HG02885 (cell line): ENCODE results near the gene TNK1.
"Not testable (repeated sequence)": the region's sequence is repeated elsewhere in the genome, so short reads cannot be mapped to it uniquely, and the experiment has no call there.

ENCODE experiments used
- ATAC-seq: cut with Tn5 transposase; IDR thresholded peaks from one replicate; pipeline ENCODE4 v1.9.1; 2021; ENCODE audit warnings: mild to moderate bottlenecking; ENCODE audit not compliant: unreplicated experiment, poor library complexity

Gene TNK1

DNA sequence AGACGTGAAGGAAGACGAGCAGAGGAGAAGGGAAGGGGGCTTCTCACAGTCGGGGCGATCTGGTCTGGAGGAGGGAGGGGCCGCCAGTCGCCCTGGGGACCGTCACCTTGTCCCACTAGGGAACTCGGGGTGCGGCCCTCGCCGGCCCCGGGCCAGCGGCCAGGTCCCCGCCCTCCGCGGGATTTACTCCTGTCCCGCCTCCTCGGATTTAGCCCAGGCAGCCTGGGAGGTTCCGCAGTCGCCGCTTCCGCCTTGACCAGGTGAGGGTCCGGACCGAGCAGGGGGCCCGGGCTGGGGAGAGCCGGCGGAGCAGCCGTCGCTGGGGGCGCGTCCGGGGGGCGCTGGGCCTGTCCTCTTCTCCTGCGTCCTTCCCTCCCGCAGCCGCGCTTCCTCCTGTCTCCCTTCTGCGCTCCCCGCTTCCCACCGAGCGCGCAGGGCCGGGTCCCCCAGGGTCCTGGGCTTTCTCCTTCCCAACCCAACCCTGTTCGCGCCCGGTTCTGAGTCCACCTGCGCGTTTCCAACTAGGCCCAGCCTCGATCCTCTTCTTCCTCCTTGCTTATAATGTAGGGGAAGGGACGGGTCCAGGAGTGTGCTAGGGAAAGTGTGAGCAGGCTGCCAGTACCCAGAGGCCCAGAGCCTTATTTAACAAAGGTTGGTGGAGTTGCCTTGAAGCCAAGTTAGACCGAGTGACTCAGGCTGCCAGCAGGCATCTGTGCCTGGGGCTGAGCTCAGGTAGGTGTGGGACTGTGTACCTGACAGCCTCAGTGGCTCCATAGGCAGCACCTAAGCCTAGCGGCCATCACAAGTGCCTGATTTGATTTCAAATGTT lies at the start of gene TNK1:
TNK1 (plus strand) TSS at position 235 of the 829 bp plus-strand sequence. CDS start 1,838 bp downstream, outside the sequence.
- no peak for ATAC-seq

DNA sequence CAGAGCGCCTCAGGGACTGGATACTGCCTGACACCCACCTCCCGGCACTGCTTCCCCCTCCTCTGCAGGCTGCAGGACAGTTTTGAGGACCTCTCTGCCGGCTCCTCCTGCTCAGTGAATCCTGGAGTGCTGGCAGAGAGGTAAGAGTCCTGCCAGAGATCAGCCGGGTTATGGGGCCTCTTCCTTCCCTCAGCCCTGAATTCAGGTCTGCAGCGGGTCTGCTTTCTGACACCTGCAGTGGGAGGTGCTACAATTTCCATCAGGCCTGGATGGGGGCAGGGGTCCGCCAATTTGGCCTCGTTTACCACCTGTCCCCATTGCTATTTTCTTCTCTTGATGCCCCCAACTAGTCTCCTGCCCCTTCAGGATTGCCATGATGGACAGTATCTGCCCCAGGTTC lies 48.8 kb upstream of the TNK1 start:
- ATAC-seq, result no peak

DNA sequence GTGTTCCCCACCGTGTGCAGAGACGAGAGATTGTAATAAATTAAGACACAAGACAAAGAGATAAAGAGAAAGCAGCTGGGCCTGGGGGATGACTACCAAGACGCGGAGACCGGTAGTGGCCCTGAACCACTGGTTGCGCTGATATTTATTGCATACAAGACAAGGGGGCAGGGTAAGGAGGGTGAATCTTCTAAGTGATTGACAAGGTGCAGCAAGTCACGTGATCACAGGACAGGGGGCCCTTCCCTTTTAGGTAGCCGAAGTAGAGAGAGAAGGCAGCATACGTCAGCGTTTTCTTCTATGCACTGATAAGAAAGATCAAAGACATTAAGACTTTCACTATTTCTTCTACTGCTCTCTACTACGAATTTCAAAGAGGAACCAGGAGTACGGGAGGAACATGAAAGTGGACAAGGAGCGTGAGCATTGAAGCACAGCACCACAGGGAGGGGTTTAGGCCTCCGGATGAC lies 48.3 kb upstream of the TNK1 start:
- not testable (repeated sequence) for ATAC-seq

DNA sequence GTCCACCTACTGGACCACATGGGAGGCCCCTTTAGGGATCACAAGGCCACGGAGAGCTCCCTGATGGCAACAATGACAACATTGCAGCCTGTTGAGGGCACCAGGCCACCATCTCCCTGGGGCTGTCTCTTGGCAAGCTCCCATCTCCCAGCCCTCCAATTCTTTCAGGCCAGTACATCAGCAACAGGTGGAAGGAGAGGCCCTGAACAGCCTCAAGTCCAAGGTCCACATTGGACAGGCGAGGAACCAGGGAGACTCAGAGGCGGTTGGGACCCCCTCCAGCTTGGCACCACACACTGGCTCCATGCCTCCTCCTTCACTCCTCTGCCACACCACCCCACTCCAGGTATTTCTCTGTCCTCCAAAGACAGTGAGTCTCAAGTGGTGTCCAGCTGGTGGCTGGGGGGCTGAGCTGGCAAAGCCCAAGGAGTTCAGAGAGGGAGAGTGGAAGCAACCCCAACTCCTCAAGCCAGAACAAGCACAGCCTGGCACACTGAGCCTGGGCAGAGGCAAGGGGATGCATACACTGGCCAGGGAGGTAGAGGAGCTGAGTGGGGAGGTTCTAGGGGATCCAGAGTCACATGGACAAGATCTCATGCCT lies 45.9 kb upstream of the TNK1 start:
- no peak for ATAC-seq

DNA sequence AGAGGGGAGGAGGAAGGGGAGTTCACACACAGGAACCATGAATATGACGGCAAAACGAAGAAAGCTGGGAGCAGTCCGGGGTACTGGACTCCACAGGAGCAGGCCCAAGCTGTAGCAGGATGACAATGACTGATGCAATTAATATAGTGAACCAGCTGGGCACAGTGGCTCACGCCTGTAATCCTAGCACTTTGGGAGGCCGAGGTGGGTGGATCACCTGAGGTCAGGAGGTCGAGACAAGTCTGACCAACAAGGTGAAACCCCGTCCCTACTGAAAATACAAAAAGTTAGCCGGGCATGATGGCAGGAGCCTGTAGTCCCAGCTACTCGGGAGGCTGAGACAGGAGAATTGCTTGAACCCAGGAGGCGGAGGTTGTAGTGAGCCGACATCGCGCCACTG lies 45.1 kb upstream of the TNK1 start:
- ATAC-seq, result not testable (repeated sequence)

DNA sequence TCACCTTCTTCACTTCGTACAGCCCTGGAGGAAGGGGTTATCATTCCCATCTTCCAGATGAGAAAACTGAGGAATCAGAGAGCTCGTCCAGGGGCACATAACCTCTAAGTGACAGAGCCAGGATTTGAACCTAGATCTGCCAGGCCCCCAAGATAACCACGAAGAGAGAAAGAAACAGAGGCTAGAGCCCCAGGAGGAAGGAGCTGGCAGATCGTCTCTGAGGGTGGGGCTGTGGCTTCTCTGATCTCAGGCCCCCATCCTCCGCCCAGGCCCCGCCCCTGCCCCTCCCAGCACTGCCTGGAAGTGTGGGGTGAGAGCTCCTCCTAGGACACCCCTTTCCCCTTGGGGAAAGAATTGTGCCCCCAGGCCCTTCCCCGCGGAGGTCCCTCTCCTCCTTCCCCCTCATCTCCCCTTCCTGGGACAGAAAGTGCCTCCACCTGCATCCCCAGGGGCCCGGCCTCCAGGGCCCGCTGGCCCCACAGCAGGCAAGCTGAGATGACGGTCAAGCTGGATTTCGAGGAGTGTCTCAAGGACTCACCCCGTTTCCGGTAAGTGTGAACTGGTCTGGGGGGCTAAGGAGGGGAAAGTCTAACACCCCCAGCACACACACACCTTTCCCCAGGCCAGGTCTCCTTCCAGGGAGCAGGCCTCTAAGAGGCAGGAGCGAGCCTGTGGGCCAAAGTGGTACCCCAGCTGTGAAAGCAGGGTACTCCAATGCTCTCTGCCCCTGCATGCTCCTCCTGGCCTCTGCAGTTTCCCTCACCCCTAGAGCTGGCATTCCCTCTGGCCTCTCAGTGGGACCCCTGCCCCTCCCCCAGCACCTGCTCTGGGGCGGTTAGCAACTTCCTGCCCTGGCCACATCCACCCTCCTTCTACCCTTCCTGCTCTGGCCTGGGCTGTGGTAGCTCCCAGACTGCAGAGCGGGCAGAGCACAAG lies 44.4 kb upstream of the TNK1 start, which contains the start of gene ACAP1:
ACAP1 (plus strand) TSS at position 290 of the 936 bp plus-strand sequence; CDS start at position 496, 206 bp downstream.
- peak; percentile 75 for ATAC-seq

DNA sequence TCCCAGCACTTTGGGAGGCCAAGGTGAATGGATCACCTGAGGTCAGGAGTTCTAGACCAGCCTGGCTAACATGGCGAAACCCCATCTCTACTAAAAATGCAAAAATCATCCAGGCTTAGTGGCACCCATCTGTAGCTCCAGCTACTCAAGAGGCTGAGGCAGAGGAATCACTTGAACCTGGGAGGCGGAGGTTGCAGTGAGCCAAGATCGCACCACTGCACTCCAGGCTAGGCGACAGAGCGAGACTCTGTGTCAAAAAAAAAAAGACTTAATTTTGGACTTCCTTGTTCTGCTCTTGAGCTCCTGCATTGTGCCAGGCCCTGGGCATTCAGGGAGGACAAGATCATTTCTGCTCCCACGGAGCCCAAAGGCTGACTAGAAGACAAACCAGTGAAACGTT lies 43.3 kb upstream of the TNK1 start:
- not testable (repeated sequence) for ATAC-seq

DNA sequence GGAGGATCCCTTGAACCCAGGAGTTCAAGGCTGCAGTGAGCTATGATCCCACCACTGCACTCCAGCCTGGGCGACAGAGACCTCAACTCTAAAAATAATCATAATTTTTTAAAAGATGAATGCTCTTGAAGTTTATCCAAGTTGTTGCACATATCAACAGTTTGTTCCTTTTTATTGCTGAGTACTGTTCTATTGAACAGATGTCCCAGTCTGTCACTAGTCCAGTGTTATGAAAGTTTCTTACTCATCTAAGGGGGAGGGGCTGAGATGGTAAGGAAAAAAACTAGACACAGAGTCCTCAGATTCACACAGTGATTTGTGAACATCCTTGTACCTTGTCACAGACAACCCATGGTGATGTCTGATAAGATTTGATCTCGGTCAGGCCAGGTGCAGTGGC lies 40.7 kb upstream of the TNK1 start:
- no peak for ATAC-seq

DNA sequence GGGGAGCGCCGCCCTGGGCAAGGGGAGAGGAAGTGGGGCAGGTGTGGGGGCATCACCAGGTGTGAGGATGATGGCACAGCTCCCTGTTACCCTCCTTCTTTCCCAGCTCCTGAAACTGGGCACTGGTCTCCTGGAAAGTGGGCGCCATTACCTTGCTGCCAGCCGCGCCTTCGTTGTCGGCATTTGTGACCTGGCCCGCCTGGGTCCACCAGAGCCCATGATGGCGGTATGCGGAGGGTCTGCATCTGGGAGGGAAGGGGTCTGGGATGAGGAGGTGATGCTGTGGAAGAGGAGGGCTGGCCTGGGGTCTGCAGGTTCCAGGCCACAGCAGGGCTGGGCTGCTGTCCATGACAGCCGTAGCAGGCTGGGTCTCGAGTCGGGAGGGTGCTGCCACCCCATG lies 39.0 kb upstream of the TNK1 start:
- ATAC-seq, result no peak

DNA sequence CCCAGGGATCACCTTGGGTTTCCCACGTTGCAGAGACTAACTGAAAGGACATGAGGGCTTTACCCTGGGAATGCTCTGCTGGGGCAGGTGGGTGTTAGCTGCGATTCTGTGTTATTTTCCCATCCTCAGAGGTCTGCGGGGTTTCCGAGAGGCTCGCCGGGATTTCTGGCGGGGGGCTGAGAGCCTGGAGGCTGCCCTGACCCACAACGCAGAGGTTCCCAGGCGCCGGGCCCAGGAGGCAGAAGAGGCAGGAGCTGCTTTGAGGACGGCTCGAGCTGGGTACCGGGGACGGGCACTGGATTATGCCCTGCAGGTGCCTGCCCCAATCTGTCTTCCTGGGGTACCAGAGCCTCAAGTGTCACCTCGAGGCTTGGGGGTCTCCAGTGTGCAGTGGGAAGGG lies 37.6 kb upstream of the TNK1 start:
- ATAC-seq, result no peak

DNA sequence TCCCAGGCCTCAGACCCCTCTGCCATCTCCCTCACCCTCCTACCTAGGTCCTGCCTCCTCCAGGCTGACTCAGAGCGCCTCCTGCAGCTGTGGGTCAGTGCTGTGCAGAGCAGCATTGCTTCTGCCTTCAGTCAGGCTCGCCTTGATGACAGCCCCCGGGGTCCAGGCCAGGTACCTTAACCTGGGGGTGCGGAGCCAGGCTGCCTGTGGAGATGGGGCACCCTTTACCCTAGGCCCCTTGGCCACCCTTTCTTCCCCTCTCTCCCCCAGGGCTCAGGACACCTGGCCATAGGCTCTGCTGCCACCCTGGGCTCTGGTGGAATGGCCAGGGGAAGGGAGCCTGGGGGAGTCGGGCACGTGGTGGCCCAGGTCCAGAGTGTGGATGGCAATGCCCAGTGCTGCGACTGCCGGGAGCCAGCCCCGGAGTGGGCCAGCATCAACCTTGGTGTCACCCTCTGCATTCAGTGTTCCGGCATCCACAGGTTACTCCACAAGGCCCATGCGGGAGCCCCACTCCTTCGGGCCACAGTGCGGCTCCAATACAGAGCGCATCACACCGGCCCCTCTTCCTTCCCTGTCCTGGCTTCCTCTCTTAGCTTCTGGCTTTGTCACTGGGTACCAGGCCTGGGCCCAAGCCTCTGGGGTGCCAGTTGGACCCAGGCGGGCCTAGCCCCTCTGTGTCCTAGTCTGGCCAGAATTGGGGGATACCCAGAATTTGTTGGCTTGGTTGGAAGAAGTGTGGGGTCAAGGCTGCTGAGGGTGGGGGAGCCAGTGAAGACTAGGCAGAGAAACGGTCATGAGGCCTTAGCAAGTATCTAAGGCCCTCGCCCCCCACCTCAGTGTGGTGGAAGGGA lies 33.9 kb upstream of the TNK1 start:
- no peak for ATAC-seq

DNA sequence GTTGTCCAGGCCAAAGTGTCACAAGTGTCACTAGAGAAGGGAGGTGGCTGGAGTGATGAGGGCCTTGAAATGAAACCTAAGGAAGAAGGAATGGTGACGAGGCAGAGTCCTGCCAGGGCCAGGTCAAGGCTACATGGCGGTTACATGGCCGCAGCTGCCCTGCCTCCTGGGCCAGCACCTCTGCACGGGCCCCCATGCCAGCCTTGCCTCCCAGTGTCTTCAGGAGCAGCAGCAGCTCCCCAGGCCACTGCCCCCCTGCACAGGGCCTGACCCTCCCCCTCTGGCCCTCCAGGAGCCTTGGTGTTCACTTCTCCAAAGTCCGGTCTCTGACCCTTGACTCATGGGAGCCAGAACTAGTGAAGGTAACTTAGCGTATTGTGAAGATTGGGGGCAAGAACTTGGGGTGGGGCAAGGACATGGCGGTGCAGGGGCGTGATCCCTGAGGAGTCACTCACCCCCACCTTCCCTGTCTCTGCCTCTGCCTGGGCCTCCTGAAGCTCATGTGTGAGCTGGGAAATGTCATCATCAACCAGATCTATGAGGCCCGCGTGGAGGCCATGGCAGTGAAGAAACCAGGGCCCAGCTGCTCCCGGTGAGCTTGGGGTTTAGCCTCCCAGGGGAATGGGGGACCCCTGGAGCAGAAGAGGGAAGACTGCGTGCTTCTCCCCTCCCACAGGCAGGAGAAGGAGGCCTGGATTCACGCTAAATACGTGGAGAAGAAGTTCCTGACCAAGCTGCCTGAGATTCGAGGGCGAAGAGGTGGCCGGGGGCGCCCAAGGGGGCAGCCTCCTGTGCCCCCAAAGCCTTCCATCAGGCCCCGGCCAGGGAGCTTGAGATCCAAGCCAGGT lies 33.0 kb upstream of the TNK1 start:
- no peak for ATAC-seq

DNA sequence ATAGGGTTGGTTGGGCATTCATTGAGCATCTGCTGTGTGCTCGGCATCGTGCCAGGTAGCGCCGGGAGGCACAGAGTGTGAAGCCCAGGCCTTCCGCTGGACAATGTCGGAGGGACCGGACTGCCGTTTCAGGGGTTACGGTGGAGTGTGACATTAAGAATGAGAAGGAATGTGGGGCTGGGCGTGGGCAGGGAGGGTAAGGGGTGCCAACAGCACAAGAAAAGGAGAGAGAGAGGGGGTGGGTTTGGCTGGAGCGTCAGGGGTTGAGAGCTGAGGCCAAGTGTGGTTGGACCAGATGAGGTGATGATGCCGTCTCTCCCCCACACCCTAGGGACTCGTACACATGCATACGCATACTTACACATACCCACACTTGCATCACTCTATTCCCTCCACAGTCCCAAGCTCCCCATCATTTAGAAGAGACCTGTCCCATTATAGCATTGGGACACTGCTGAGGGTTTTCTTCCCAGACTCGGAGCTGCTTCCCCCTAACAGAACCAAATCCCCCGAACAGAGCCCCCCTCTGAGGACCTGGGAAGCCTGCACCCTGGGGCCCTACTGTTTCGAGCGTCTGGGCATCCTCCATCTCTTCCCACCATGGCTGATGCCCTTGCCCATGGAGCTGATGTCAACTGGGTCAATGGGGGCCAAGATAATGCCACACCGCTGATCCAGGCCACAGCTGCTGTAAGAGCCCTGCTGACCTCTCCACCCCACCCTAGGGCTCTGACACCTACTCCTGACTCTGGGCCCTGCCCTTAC lies 32.2 kb upstream of the TNK1 start:
- ATAC-seq, result no peak

DNA sequence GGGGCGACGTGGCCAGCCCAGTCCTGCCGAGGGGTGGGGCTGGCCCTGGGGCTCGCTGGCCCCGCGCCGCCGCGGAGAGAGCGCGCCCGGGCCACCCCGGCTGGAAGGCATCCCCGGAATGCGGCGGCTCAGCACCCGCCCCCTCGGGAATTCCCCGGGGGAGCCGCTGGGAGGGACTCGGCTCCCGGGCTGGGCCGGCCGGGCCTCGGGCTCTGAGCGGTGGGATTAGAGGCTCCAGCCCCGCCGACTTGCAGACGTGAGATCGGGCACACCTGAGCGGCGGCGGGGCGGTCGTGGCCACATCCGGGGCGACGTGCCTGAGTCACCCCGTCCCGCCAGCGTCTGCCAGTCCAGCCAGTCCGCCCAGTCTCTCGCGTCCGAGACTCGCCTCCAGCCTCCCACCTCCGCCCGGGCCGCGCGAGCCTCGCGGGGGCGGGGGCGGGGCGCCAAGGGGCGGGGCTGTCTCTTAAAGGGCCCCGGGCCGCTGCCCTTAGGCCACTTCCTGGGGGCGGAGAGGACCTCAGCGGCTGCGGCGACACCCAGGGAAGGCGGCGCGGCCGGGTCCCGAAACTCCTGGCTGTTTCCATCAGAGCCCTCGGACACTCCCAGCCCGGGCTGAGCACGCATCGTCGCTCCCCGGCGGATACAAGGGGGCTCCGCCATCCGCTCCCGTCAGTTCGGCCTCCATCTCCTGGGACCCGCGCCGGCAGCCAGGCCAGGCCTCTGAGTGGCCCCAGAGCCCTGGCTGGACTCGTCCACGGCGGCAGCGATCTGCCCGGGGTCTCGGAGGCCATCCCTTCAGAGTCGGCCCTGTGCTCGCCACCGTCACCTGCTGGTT lies 29.0 kb upstream of the TNK1 start, which contains the start of gene KCTD11:
KCTD11 (plus strand) TSS at position 498 of the 838 bp plus-strand sequence.
- ATAC-seq, result peak; percentile 65

DNA sequence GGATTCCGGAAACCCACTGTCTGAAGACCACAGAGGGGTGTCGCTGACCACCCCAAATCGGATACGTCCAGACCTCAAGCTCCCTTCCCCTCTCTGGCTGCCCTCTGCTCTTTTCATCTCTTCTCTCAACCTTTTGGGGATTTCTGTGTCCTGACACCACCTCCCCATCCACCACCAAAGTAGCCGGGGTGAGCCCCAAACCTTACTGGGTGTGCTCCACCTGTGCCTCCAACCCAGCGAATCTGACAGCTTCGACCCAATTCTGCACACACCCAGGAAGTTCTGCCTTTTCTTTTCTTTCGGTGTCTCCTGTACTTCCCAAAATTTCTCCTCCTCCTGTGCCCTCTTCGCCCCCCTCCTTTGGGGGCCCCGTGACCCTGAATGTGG lies 28.4 kb upstream of the TNK1 start:
- no peak for ATAC-seq

DNA sequence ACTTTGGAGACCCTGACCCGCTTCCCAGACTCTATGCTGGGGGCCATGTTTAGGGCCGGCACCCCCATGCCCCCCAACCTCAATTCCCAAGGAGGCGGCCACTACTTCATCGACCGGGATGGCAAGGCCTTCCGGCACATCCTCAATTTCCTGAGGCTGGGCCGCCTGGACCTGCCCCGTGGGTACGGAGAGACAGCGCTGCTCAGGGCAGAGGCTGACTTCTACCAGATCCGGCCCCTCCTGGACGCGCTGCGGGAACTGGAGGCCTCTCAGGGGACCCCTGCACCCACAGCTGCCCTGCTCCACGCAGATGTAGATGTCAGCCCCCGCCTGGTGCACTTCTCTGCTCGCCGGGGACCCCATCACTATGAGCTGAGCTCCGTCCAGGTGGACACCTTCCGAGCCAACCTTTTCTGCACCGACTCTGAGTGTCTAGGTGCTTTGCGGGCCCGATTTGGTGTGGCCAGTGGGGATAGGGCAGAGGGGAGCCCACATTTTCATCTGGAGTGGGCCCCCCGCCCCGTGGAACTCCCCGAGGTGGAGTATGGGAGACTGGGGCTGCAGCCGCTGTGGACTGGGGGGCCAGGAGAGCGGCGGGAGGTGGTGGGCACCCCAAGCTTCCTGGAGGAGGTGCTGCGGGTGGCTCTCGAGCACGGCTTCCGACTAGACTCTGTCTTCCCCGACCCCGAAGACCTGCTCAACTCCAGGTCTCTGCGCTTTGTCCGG lies 27.8 kb upstream of the TNK1 start:
- no peak for ATAC-seq
